Mesenchymal stem cell (in vitro differentiated cells and primary cell): ENCODE data around the gene HHLA2.
"Not testable (repeated sequence)": the region's sequence is repeated elsewhere in the genome, so short reads cannot be mapped to it uniquely, and the experiment has no call there.

Experiments used
- DNase-seq: peaks from one replicate; pipeline ENCODE4 v3.0.0-alpha.2; 2013
- H2AFZ ChIP-seq: one replicate; pipeline ENCODE4 v1.6.1; 2013; ENCODE audit warnings: low read depth, mild to moderate bottlenecking, control low read depth, inconsistent platforms, low read length, moderate library complexity
- H2AK5ac ChIP-seq: 2 replicates; pipeline ENCODE4 v1.6.1; 2013; ENCODE audit warnings: low read length, moderate library complexity, mild to moderate bottlenecking, inconsistent platforms; ENCODE audit not compliant: severe bottlenecking
- H2BK120ac ChIP-seq: one replicate; pipeline ENCODE4 v1.6.1; 2013; ENCODE audit warnings: low read depth, mild to moderate bottlenecking, inconsistent platforms, low read length, moderate library complexity
- H2BK12ac ChIP-seq, 2 experiments: one replicate each; pipeline ENCODE4 v1.6.1; 2013; ENCODE audit warnings: inconsistent platforms in 2 of 2, low read length in 2 of 2, mild to moderate bottlenecking in 2 of 2, moderate library complexity in 2 of 2, control low read depth in 1 of 2
- H2BK15ac ChIP-seq: one replicate; pipeline ENCODE4 v1.6.1; 2013; ENCODE audit warnings: mild to moderate bottlenecking, low read depth, inconsistent platforms; ENCODE audit not compliant: poor library complexity, severe bottlenecking
- H2BK5ac ChIP-seq: 2 replicates; pipeline ENCODE4 v1.6.1; 2013; ENCODE audit warnings: low read depth, mild to moderate bottlenecking, low read length, control low read depth, inconsistent platforms; ENCODE audit not compliant: poor library complexity, severe bottlenecking
- H3K14ac ChIP-seq, 2 experiments: one replicate each; pipeline ENCODE4 v1.6.1; 2013; ENCODE audit warnings: inconsistent platforms in 2 of 2, low read length in 2 of 2, control low read depth in 1 of 2, mild to moderate bottlenecking in 1 of 2, moderate library complexity in 1 of 2
- H3K18ac ChIP-seq, 2 experiments: one replicate each; pipeline ENCODE4 v1.6.1; 2013; ENCODE audit warnings: inconsistent platforms in 2 of 2, low read length in 2 of 2, control low read depth in 1 of 2, low read depth in 1 of 2, mild to moderate bottlenecking in 1 of 2
- H3K23ac ChIP-seq, 2 experiments: one replicate each; pipeline ENCODE4 v1.6.1; 2013; ENCODE audit warnings: inconsistent platforms in 2 of 2, low read length in 2 of 2, mild to moderate bottlenecking in 2 of 2, moderate library complexity in 2 of 2, control low read depth in 1 of 2
- H3K27ac ChIP-seq: 2 replicates; pipeline ENCODE4 v1.5.1; 2013; ENCODE audit warnings: mild to moderate bottlenecking, moderate library complexity, low read length, control low read depth, inconsistent platforms; ENCODE audit not compliant: poor library complexity, severe bottlenecking
- H3K27me3 ChIP-seq, 2 experiments: 2 replicates each; pipeline versions ENCODE4 v1.6.1 to v1.7.0; 2013; ENCODE audit warnings: low read length in 2 of 2, mild to moderate bottlenecking in 2 of 2, moderate library complexity in 2 of 2, control low read depth in 1 of 2, inconsistent platforms in 1 of 2; ENCODE audit not compliant: control insufficient read depth in 1 of 2, insufficient read depth in 1 of 2
- H3K36me3 ChIP-seq, 2 experiments: 2 replicates each; pipeline versions ENCODE4 v1.6.1 to v1.7.0; 2013; ENCODE audit warnings: low read length in 2 of 2, control low read depth in 1 of 2, inconsistent platforms in 1 of 2, low read depth in 1 of 2, mild to moderate bottlenecking in 1 of 2; ENCODE audit not compliant: insufficient read depth in 2 of 2, control insufficient read depth in 1 of 2
- H3K4ac ChIP-seq, 2 experiments: one replicate each; pipeline ENCODE4 v1.6.1; 2013; ENCODE audit warnings: inconsistent platforms in 2 of 2, low read length in 2 of 2, mild to moderate bottlenecking in 2 of 2, moderate library complexity in 2 of 2, control low read depth in 1 of 2, low read depth in 1 of 2
- H3K4me1 ChIP-seq: 2 replicates; pipeline ENCODE4 v1.6.1; 2013; ENCODE audit warnings: low read depth, low read length, control low read depth; ENCODE audit not compliant: control insufficient read depth, insufficient read depth
- H3K4me2 ChIP-seq: 2 replicates; pipeline ENCODE4 v1.6.1; 2013; ENCODE audit warnings: low read length, mild to moderate bottlenecking, inconsistent platforms; ENCODE audit not compliant: poor library complexity, severe bottlenecking
- H3K4me3 ChIP-seq, 2 experiments: 2 replicates each; pipeline versions ENCODE4 v1.5.1 to v1.7.0; 2013; ENCODE audit warnings: low read length in 2 of 2, mild to moderate bottlenecking in 2 of 2, control low read depth in 1 of 2, low read depth in 1 of 2; ENCODE audit not compliant: insufficient read depth in 1 of 2
- H3K79me1 ChIP-seq: replicated peaks from 2 replicates; pipeline ENCODE4 v1.6.1; 2013; ENCODE audit warnings: mild to moderate bottlenecking, control low read depth, low read length, inconsistent platforms; ENCODE audit not compliant: poor library complexity, severe bottlenecking
- H3K9ac ChIP-seq: 2 replicates; pipeline ENCODE4 v1.7.0; 2013; ENCODE audit warnings: mild to moderate bottlenecking, low read length, moderate library complexity
- H3K9me3 ChIP-seq: 2 replicates; pipeline ENCODE4 v1.7.0; 2013; ENCODE audit warnings: mild to moderate bottlenecking, low read length; ENCODE audit not compliant: control insufficient read depth
- H4K8ac ChIP-seq: one replicate; pipeline ENCODE4 v1.6.1; 2013; ENCODE audit warnings: inconsistent platforms, mild to moderate bottlenecking, low read length, moderate library complexity
- H4K91ac ChIP-seq: one replicate; pipeline ENCODE4 v1.6.1; 2013; ENCODE audit warnings: mild to moderate bottlenecking, low read length, inconsistent platforms
- WGBS: methylation state at CpG from one replicate; pipeline ENCODE4 v1.1.7; 2013; ENCODE audit warnings: mixed read lengths; 5-methylcytosine and 5-hydroxymethylcytosine counted together

Gene HHLA2

DNA sequence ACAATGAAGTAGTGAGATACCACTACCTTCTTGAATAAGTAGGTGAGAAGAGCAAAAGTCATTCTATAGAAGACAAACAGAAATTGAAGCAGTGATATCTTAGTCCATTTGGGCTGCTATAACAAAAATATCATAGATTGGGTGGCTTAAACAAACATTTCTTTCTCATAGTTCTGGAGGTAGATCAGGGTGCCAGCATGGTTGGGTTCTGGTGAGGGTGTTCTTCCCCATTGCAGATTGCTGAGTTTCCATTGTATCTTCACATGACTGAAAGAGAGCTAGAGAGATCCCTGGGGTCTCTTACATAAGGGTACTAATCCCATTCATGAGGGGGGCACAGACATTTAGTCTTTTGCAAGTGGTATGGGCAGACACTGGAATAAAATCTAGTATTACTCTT, 41.2 kb upstream of the HHLA2 start:
- no peaks in the 10 kb centered on the region for H3K79me1 ChIP-seq
- H3K4me2 ChIP-seq, result no peak overlapping the region
- no peak overlapping the region for H2AK5ac ChIP-seq
- no peak overlapping the region for H2AFZ ChIP-seq
- no peak overlapping the region for H3K18ac ChIP-seq
- no peaks in the 10 kb centered on the region for H3K27me3 ChIP-seq
- H3K4me1 ChIP-seq, result no peaks in the 10 kb centered on the region
- no peak overlapping the region for H3K4ac ChIP-seq
- no peaks in the 10 kb centered on the region for H3K9me3 ChIP-seq
- H4K8ac ChIP-seq, result no peak overlapping the region
- no peak overlapping the region for H3K27ac ChIP-seq
- no peaks in the 10 kb centered on the region for H3K36me3 ChIP-seq
- H2BK15ac ChIP-seq, result no peak overlapping the region
- no peak overlapping the region for H2BK12ac ChIP-seq
- H4K91ac ChIP-seq, result no peak overlapping the region
- H3K23ac ChIP-seq, result no peak overlapping the region
- no peak overlapping the region for H3K9ac ChIP-seq
- H3K14ac ChIP-seq, result no peak overlapping the region
- H2BK5ac ChIP-seq, result no peak overlapping the region
- no peak for DNase-seq
- H3K4me3 ChIP-seq, result no peak overlapping the region
- no peak overlapping the region for H2BK120ac ChIP-seq

DNA sequence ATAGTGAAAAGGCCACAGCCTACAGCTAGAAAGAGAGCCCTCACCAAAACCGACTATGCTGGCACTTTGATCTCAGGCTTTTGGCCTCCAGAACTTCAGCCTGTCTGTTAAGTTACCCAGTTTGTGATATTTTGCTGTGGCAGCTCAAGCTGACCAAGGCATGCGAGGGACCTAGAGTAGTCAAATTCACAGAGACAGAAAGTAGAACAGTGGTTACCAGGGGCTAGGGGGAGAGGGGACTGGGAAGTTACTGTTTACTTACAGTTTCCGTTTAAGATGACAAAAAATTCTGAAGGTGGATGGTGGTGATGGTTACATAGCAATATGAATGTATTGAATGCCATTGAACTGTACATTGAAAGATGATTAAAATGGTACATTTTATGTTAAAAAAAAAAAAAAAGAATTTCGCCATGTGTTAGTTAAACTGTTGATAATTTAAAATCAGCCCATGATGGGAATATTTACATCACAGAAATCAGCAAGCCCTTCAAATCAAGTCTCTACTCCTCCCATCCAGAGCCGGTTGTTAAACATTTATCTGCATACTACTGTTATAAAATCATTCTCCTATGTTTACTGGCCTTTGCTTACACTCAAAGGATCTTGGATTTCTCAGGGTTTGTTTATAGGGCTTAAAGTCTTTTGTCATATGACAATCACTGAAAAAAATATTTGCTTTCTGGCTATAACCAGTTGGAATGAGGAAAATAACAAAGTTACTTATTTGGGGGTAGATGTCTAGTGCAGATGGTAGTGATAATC, 31.6 kb upstream of the HHLA2 start:
- not testable (repeated sequence) for H3K23ac ChIP-seq, H2AK5ac ChIP-seq, H4K8ac ChIP-seq, H3K4me2 ChIP-seq, H4K91ac ChIP-seq, H3K18ac ChIP-seq, H3K4me1 ChIP-seq, H3K27me3 ChIP-seq, DNase-seq, H3K9me3 ChIP-seq, H2BK12ac ChIP-seq, H3K9ac ChIP-seq, H3K27ac ChIP-seq, H3K79me1 ChIP-seq, H3K36me3 ChIP-seq, H2BK120ac ChIP-seq, H3K4me3 ChIP-seq, H2AFZ ChIP-seq, H2BK5ac ChIP-seq, H3K14ac ChIP-seq, H2BK15ac ChIP-seq, H3K4ac ChIP-seq
- 97% methylated on average over 3 of the region's 5 CpGs for WGBS

DNA sequence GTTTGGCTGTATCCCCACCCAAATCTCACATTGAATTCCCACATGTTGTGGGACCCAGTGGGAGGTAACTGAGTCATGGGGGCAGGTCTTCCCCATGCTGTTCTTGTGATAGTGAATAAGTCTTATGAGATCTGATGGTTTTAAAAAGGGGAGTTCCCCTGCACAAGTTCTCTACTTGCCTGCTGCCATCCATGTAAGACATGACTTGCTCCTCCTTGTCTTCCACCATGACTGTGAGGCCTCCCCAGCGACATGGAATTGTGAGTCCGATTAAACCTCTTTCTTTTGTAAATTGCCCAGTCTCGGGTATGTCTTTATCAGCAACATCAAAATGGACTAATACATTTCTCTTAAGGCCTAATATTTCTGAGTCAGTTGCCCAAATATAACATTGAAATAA, 28.1 kb upstream of the HHLA2 start:
- DNase-seq, H3K4me3 ChIP-seq, H4K8ac ChIP-seq, H3K9ac ChIP-seq, H3K23ac ChIP-seq, H3K4me1 ChIP-seq, H4K91ac ChIP-seq, H3K27me3 ChIP-seq, H2BK12ac ChIP-seq, H2AFZ ChIP-seq, H3K79me1 ChIP-seq, H2BK15ac ChIP-seq, H3K27ac ChIP-seq, H3K36me3 ChIP-seq, H2BK5ac ChIP-seq, H3K18ac ChIP-seq, H3K14ac ChIP-seq, H3K4me2 ChIP-seq, H2BK120ac ChIP-seq, H2AK5ac ChIP-seq, H3K4ac ChIP-seq, H3K9me3 ChIP-seq: not testable (repeated sequence)
- 90% methylated on average over 3 of the region's 3 CpGs for WGBS

DNA sequence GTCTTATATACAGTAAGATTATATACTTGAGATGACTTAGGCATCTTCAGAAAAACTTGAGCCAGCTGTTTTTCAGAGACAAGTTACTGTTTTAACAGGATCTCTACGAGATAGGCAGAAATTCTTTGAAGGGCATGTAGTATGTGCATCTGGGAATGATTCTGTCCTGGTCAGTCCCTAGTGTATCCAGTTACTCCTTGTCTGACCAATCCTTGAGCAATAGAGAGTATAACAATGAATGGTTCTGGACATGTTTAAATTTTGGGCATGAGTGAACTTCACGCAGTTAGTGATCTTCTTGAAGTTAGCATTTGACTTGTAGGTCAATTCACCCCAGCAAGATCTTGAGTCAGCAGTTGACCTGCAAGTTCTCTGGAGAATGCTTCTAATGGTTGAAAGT, 24.7 kb upstream of the HHLA2 start:
- no peak overlapping the region for H2BK15ac ChIP-seq
- no peak overlapping the region for H2AFZ ChIP-seq
- DNase-seq, result no peak
- no peak overlapping the region for H3K18ac ChIP-seq
- H3K4me1 ChIP-seq, result no peaks in the 10 kb centered on the region
- H3K4me3 ChIP-seq, result no peak overlapping the region
- H3K9ac ChIP-seq, result no peak overlapping the region
- H3K27ac ChIP-seq, result no peak overlapping the region
- WGBS, result 70% methylated on average over 2 of the region's 2 CpGs
- H4K91ac ChIP-seq, result no peak overlapping the region
- H3K4me2 ChIP-seq, result no peak overlapping the region
- H2BK12ac ChIP-seq, result no peak overlapping the region
- no peak overlapping the region for H3K23ac ChIP-seq
- H2AK5ac ChIP-seq, result no peak overlapping the region
- no peak overlapping the region for H2BK5ac ChIP-seq
- no peak overlapping the region for H3K14ac ChIP-seq
- H3K79me1 ChIP-seq, result no peaks in the 10 kb centered on the region
- no peak overlapping the region for H3K4ac ChIP-seq
- H3K36me3 ChIP-seq, result no peaks in the 10 kb centered on the region
- no peak overlapping the region for H4K8ac ChIP-seq
- H3K9me3 ChIP-seq, result peaks cover 2% of the 10 kb centered on the region
- H2BK120ac ChIP-seq, result no peak overlapping the region
- H3K27me3 ChIP-seq, result no peaks in the 10 kb centered on the region
